Measurements from ENCODE around the gene GNAI1.

Gene GNAI1

DNA sequence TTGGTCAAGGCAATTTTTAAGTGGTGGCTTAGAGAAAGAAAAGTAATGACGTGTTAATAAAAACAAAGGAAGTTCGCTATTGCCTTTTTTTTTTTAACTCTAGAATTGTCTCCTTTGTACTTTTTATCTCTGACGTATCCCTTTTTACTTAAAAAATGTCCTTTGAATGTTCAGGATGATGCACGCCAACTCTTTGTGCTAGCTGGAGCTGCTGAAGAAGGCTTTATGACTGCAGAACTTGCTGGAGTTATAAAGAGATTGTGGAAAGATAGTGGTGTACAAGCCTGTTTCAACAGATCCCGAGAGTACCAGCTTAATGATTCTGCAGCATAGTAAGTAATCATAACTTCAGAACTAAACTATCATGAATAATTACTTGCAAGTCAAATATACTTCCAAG is 64.4 kb downstream of the GNAI1 start:
- TF ChIP-seq EZH2 (optimal IDR thresholded peaks at IDR 0.05; ENCODE audit: low read depth, low read length) (no peak), EZH2phosphoT487 (IDR thresholded peaks at IDR 0.05; ENCODE audit: low read length) (no peak)
- TF ChIP-seq, protein P1, sequence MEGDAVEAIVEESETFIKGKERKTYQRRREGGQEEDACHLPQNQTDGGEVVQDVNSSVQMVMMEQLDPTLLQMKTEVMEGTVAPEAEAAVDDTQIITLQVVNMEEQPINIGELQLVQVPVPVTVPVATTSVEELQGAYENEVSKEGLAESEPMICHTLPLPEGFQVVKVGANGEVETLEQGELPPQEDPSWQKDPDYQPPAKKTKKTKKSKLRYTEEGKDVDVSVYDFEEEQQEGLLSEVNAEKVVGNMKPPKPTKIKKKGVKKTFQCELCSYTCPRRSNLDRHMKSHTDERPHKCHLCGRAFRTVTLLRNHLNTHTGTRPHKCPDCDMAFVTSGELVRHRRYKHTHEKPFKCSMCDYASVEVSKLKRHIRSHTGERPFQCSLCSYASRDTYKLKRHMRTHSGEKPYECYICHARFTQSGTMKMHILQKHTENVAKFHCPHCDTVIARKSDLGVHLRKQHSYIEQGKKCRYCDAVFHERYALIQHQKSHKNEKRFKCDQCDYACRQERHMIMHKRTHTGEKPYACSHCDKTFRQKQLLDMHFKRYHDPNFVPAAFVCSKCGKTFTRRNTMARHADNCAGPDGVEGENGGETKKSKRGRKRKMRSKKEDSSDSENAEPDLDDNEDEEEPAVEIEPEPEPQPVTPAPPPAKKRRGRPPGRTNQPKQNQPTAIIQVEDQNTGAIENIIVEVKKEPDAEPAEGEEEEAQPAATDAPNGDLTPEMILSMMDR (IDR thresholded peaks at IDR 0.05; ENCODE audit: low read length), result no peak
- H3K4me1 ChIP-seq (ENCODE audit: low read length), result no peaks in the 10 kb centered on the region
- H3K9me2 ChIP-seq (replicated peaks; ENCODE audit: insufficient read depth, low read length), result no peaks in the 10 kb centered on the region
- no peak for DNase-seq
- H3K27ac ChIP-seq (ENCODE audit: low read length), result no peak overlapping the region
- H3K27me3 ChIP-seq (replicated peaks; ENCODE audit: insufficient read depth, low read length), result peaks cover 3% of the 10 kb centered on the region; the same call in 1 of the 2 replicates
- H3K4me3 ChIP-seq (ENCODE audit: low read length), result no peak overlapping the region
- H2AFZ ChIP-seq (ENCODE audit: low read length), result no peak overlapping the region
- H3K9ac ChIP-seq (ENCODE audit: low read length), result no peak overlapping the region
- H4K20me1 ChIP-seq (ENCODE audit: insufficient read depth, low read length), result no peaks in the 10 kb centered on the region
- H3K4me2 ChIP-seq (ENCODE audit: low read depth, low read length), result no peak overlapping the region
- H3K9me3 ChIP-seq (replicated peaks; ENCODE audit: insufficient read depth, low read length), result no peaks in the 10 kb centered on the region
- H3K36me3 ChIP-seq (replicated peaks; ENCODE audit: insufficient read depth, low read length), result no peaks in the 10 kb centered on the region
- H3F3A ChIP-seq (ENCODE audit: insufficient read depth, low read length), result no peaks in the 10 kb centered on the region
- no peaks in the 10 kb centered on the region for H3K79me2 ChIP-seq (ENCODE audit: low read length)

DNA sequence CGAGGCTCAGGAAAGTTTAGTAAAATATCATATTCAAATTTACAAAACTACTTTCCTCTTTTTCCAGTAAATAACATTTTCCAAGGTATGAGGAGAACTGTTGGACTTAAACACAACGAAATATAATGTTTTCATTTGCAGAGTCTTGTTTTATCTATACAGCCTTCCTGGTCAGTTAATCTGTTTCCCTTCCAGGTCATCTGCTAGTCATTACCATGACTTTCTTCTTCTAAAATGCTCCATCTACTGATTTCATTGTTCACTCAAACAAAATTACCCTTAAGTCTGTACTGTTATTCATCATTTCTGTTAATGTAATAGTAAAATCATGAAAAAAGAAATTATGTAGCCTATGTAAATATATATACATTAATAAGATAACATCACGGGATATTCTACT is 69.8 kb downstream of the GNAI1 start:
- no peaks in the 10 kb centered on the region for H3K9me3 ChIP-seq (replicated peaks; ENCODE audit: insufficient read depth, low read length)
- no peak overlapping the region for H3K9ac ChIP-seq (ENCODE audit: low read length)
- H3K4me1 ChIP-seq (ENCODE audit: low read length), result peaks cover 19% of the 10 kb centered on the region
- no peaks in the 10 kb centered on the region for H3K9me2 ChIP-seq (replicated peaks; ENCODE audit: insufficient read depth, low read length)
- H3K4me2 ChIP-seq (ENCODE audit: low read depth, low read length), result no peak overlapping the region
- H3K27me3 ChIP-seq (replicated peaks; ENCODE audit: insufficient read depth, low read length), result peaks cover 48% of the 10 kb centered on the region
- H3K27ac ChIP-seq (ENCODE audit: low read length), result no peak overlapping the region
- no peak overlapping the region for H2AFZ ChIP-seq (ENCODE audit: low read length)
- H3K36me3 ChIP-seq (replicated peaks; ENCODE audit: insufficient read depth, low read length), result no peaks in the 10 kb centered on the region
- H4K20me1 ChIP-seq (ENCODE audit: insufficient read depth, low read length), result peaks cover 14% of the 10 kb centered on the region
- no peaks in the 10 kb centered on the region; the same call in 1 of the 2 replicates for H3F3A ChIP-seq (ENCODE audit: insufficient read depth, low read length)
- TF ChIP-seq EZH2phosphoT487 (IDR thresholded peaks at IDR 0.05; ENCODE audit: low read length), result no peak
- TF ChIP-seq, protein P1 (IDR thresholded peaks at IDR 0.05; ENCODE audit: low read length), result no peak
- no peak overlapping the region for H3K4me3 ChIP-seq (ENCODE audit: low read length)
- no peak for DNase-seq
- H3K79me2 ChIP-seq (ENCODE audit: low read length), result no peaks in the 10 kb centered on the region

DNA sequence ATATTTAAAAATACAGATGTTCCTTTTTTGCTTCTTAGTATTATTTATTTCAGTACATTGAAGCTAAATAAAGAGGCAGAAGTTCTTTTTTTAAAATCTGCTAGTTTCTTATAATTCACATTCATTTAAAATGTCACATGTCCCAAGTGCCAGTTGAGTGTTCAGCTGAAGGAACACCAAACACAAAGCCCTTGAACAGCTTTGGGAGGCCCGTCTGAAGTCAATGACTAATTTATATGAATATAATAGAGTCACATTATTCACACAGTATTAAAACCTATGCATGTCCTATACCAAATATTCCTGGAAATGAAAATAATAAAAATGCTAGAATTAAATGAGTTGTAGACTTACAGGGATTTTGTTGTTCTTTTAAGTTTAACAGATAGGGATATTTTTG is 70.3 kb downstream of the GNAI1 start:
- Histone ChIP-seq H3K4me2 (ENCODE audit: low read depth, low read length) (no peak overlapping the region), H3K9me3 (replicated peaks; ENCODE audit: insufficient read depth, low read length) (no peaks in the 10 kb centered on the region), H3K36me3 (replicated peaks; ENCODE audit: insufficient read depth, low read length) (no peaks in the 10 kb centered on the region), H4K20me1 (ENCODE audit: insufficient read depth, low read length) (peaks cover 14% of the 10 kb centered on the region), H3K9ac (ENCODE audit: low read length) (no peak overlapping the region), H3F3A (ENCODE audit: insufficient read depth, low read length) (no peaks in the 10 kb centered on the region; the same call in 1 of the 2 replicates), H3K79me2 (ENCODE audit: low read length) (no peaks in the 10 kb centered on the region), H3K27me3 (replicated peaks; ENCODE audit: insufficient read depth, low read length) (peaks cover 53% of the 10 kb centered on the region), H3K4me3 (ENCODE audit: low read length) (no peak overlapping the region), H3K9me2 (replicated peaks; ENCODE audit: insufficient read depth, low read length) (no peaks in the 10 kb centered on the region), H2AFZ (ENCODE audit: low read length) (no peak overlapping the region), H3K4me1 (ENCODE audit: low read length) (peaks cover 19% of the 10 kb centered on the region), H3K27ac (ENCODE audit: low read length) (no peak overlapping the region)
- no peak for DNase-seq
- TF ChIP-seq EZH2phosphoT487 (IDR thresholded peaks at IDR 0.05; ENCODE audit: low read length) (no peak), EZH2 (optimal IDR thresholded peaks at IDR 0.05; ENCODE audit: low read depth, low read length) (no peak)
- TF ChIP-seq, protein P1 (IDR thresholded peaks at IDR 0.05; ENCODE audit: low read length), result no peak
